KMS-11 (cell line): ENCODE data around the gene LENG8.

ENCODE experiments used
- H2AFZ ChIP-seq: fragments of 200-600 bp; sonication (generic); 2 replicates; pipeline ENCODE4 v1.6.1; 2016; ENCODE audit warnings: antibody characterized with exemption, mixed run types, low read depth
- H3K27ac ChIP-seq: fragments of 200-600 bp; sonication (generic); 2 replicates; pipeline ENCODE4 v1.6.1; 2016; ENCODE audit warnings: mild to moderate bottlenecking, mixed run types
- H3K27me3 ChIP-seq: fragments of 200-600 bp; sonication (generic); 2 replicates; pipeline ENCODE4 v1.6.1; 2017; ENCODE audit warnings: mild to moderate bottlenecking, low read depth, mixed run types, moderate library complexity; ENCODE audit not compliant: insufficient read depth
- H3K36me3 ChIP-seq: fragments of 200-600 bp; sonication (generic); 2 replicates; pipeline ENCODE4 v1.6.1; 2017; ENCODE audit warnings: mild to moderate bottlenecking, mixed run types; ENCODE audit not compliant: insufficient read depth
- H3K4me1 ChIP-seq: fragments of 200-600 bp; sonication (generic); 2 replicates; pipeline ENCODE4 v1.6.1; 2016; ENCODE audit warnings: mild to moderate bottlenecking, low read depth, mixed run types; ENCODE audit not compliant: poor library complexity, severe bottlenecking
- H3K4me2 ChIP-seq: fragments of 200-600 bp; sonication (generic); 2 replicates; pipeline ENCODE4 v1.7.0; 2016; ENCODE audit warnings: mild to moderate bottlenecking, mixed run types
- H3K4me3 ChIP-seq: fragments of 200-600 bp; sonication (generic); IDR thresholded peaks from 2 replicates; pipeline ENCODE4 v1.6.1; 2017; ENCODE audit warnings: low read depth, low read length, mixed read lengths; ENCODE audit not compliant: insufficient read depth
- H3K79me2 ChIP-seq: fragments of 200-600 bp; sonication (generic); 2 replicates; pipeline ENCODE4 v1.6.1; 2016; ENCODE audit warnings: low read depth, mixed run types; ENCODE audit not compliant: insufficient read depth
- H3K9ac ChIP-seq: fragments of 200-600 bp; sonication (generic); 2 replicates; pipeline ENCODE4 v1.6.1; 2016; ENCODE audit warnings: mild to moderate bottlenecking, mixed run types
- H4K20me1 ChIP-seq: fragments of 200-600 bp; sonication (generic); 2 replicates; pipeline ENCODE4 v1.6.1; 2016; ENCODE audit warnings: mild to moderate bottlenecking, mixed run types; ENCODE audit not compliant: insufficient read depth
- CTCF ChIP-seq: fragments of 200-600 bp; sonication (generic); conservative IDR thresholded peaks from 2 replicates; pipeline ENCODE4 v1.6.1; 2017; ENCODE audit warnings: low read depth, mild to moderate bottlenecking, antibody characterized with exemption, low read length, moderate library complexity, mixed read lengths

LENG8 gene

DNA sequence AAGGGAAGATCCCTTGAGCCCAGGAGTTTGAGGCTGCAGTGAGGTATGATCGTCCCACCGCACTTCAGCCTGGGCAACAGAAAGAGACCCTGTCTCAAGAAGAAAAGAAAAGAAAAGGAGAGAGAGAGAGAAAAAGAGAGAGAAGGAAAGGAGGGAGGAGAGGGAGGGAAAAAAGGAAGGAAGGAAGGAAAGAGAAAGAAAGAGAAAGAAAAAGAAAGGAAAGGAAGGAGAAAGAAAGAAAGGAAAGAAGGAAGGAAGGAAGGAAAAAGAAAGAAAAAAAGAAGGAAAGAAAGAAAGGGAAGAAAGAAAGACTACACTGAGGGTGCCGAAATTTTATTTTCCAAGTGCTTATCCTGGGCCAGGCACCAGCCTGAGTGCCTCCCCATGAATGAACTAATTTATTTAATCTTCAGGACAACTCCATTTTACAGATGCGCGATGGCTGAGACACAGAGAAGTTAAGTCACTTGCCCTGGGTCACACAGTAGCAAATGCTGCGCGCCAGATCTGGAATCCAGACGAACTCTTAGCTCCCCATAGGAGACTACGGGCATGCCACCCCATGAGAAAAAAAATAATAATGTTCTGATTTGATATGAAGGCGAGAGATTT lies 21.4 kb downstream of the LENG8 start:
- no peaks in the 10 kb centered on the region for H3K79me2 ChIP-seq
- H3K4me2 ChIP-seq: no peak overlapping the region
- no peaks in the 10 kb centered on the region for H3K4me1 ChIP-seq
- TF ChIP-seq CTCF: no peak
- H2AFZ ChIP-seq: no peak overlapping the region
- no peak overlapping the region for H3K4me3 ChIP-seq
- no peak overlapping the region for H3K9ac ChIP-seq
- H4K20me1 ChIP-seq: no peaks in the 10 kb centered on the region
- peaks cover 63% of the 10 kb centered on the region for H3K27me3 ChIP-seq
- no peak overlapping the region for H3K27ac ChIP-seq
- H3K36me3 ChIP-seq: no peaks in the 10 kb centered on the region

- Histone ChIP-seq H3K4me1 (no peaks in the 10 kb centered on the region), H3K9ac (no peak overlapping the region), H3K36me3 (no peaks in the 10 kb centered on the region), H3K79me2 (no peaks in the 10 kb centered on the region), H3K27ac (no peak overlapping the region), H3K27me3 (peaks cover 63% of the 10 kb centered on the region), H4K20me1 (no peaks in the 10 kb centered on the region), H3K4me3 (no peak overlapping the region), H2AFZ (no peak overlapping the region), H3K4me2 (no peak overlapping the region)
- no peak for TF ChIP-seq CTCF
These were observed 22.2 kb downstream of the LENG8 start for GRCh38 chr19:54470991-54471782.

- no peak within 1 kb of the TSS for H3K27ac ChIP-seq
These were observed 24.3 kb downstream of the LENG8 start, which contains the start of gene CDC42EP5 for GRCh38 chr19:54473071-54473891. TSS of gene CDC42EP5 (minus strand) at chr19:54473296. CDS start at chr19:54465547, 7,749 bp downstream.

More at GRCh38 chr19:54473071-54473891, 24.3 kb downstream of the LENG8 start, which contains the start of gene CDC42EP5:
- no peaks in the 10 kb centered on the region for H4K20me1 ChIP-seq
- no peak for TF ChIP-seq CTCF
- no peaks in the 10 kb centered on the region for H3K79me2 ChIP-seq
- peaks cover 54% of the 10 kb centered on the region for H3K27me3 ChIP-seq
- no peak within 1 kb of the TSS for H2AFZ ChIP-seq
- no peaks in the 10 kb centered on the region for H3K36me3 ChIP-seq
- H3K9ac ChIP-seq: no peak within 1 kb of the TSS
- no peak within 1 kb of the TSS for H3K4me3 ChIP-seq
- no peak within 1 kb of the TSS for H3K4me2 ChIP-seq
- H3K4me1 ChIP-seq: no peaks in the 10 kb centered on the region
